DLD1 (cell line): ENCODE results near the gene SLC30A5.

Experiments
- in situ Hi-C: cut with HindIII; loops from 2 replicates; pipeline ENCODE4 v1.10.0; 2017; ENCODE audit warnings: low sequenced_read_pairs

The SLC30A5 gene

DNA sequence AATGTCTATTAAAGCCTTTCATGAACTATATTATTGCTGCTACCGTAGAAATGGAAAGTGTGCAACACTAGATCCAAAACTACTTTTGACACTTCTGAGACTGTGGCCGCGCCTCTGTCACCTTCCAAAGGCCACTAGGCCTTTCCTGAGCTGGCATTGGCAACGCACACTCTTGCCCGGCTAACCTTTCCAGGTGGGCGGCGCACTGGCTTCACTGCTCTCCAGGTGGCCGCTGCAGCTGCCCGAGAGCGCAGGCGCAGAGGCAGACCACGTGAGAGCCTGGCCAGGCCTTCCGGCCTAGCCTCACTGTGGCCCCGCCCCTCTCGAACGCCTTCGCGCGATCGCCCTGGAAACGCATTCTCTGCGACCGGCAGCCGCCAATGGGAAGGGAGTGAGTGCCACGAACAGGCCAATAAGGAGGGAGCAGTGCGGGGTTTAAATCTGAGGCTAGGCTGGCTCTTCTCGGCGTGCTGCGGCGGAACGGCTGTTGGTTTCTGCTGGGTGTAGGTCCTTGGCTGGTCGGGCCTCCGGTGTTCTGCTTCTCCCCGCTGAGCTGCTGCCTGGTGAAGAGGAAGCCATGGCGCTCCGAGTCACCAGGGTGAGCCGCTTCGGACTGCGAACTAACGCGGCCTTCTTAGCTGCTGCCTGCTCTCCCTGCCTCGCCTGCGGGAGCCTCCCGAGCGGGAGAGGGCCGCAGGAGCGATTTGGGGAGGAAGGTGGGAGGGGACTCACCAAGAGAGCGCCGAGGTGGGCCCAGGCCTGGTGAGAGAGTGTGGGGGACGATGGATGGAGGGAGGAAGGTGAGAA is 73.1 kb downstream of the SLC30A5 start, which contains the start of gene CCNB1:
Gene CCNB1 (plus strand): TSS at position 465 of the 807 bp plus-strand sequence. CDS start 113 bp downstream, at position 578.
- in situ Hi-C loops = no loop called here

GRCh38 chr5:69167493-69167855 is 73.7 kb downstream of the SLC30A5 start:
- in situ Hi-C loops = no loop called here

DNA sequence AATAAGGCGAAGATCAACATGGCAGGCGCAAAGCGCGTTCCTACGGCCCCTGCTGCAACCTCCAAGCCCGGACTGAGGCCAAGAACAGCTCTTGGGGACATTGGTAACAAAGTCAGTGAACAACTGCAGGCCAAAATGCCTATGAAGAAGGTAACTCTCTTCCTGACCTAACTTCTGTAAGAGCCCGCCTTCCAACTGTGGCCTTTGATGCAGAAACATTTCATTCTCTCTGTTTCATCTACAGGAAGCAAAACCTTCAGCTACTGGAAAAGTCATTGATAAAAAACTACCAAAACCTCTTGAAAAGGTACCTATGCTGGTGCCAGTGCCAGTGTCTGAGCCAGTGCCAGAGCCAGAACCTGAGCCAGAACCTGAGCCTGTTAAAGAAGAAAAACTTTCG is 74.1 kb downstream of the SLC30A5 start:
- in situ Hi-C loops = no loop called here

DNA sequence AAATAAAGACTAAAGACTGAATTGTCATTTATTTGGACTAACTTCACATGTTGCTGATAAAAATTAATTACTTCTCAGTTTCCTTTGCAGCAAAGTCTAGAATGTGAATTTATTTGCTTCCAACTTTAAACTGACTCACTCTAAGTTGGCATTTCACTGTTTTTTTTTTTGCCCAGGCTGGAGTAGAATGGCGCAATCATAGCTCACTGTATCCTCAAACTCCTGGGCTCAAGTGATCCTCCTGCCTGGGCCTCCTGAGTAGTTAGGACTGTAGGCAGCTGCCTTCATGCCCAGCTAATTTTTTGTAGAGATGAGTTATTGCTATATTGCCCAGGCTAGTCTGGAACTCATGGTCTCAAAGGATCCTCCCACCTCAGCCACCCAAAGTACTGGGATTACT is 76.7 kb downstream of the SLC30A5 start:
- in situ Hi-C loops = no loop called here

- in situ Hi-C loops = no loop called here
Measured at GRCh38 chr5:69170969-69171368, 77.2 kb downstream of the SLC30A5 start.
